HG02840 (cell line): ENCODE results near the gene SLC23A3.

Experiments
- ATAC-seq: cut with Tn5 transposase; IDR thresholded peaks from one replicate; pipeline ENCODE4 v1.9.1; 2021; ENCODE audit warnings: mild to moderate bottlenecking, moderate library complexity, moderate number of reproducible peaks; ENCODE audit not compliant: unreplicated experiment, low FRiP score

The SLC23A3 gene

GRCh38 chr2:219155054-219155644 lies 14.7 kb downstream of the SLC23A3 start:
- ATAC-seq, result no peak

- ATAC-seq, result no peak
Measured at GRCh38 chr2:219149667-219150066, 20.2 kb downstream of the SLC23A3 start.

GRCh38 chr2:219142329-219142728 lies 27.5 kb downstream of the SLC23A3 start:
- no peak for ATAC-seq

GRCh38 chr2:219140722-219141121 lies 29.1 kb downstream of the SLC23A3 start:
- no peak for ATAC-seq

GRCh38 chr2:219133976-219134375 lies 35.9 kb downstream of the SLC23A3 start:
- ATAC-seq, result no peak

- ATAC-seq, result no peak
Measured at GRCh38 chr2:219131744-219132143, 38.1 kb downstream of the SLC23A3 start.

GRCh38 chr2:219131327-219131726 lies 38.5 kb downstream of the SLC23A3 start:
- no peak for ATAC-seq

- no peak for ATAC-seq
Measured at GRCh38 chr2:219129589-219129988, 40.2 kb downstream of the SLC23A3 start.

- no peak for ATAC-seq
Measured at GRCh38 chr2:219128396-219128795, 41.4 kb downstream of the SLC23A3 start.

GRCh38 chr2:219127037-219127635 lies 42.7 kb downstream of the SLC23A3 start:
- no peak for ATAC-seq

- ATAC-seq, result no peak
Measured at GRCh38 chr2:219126555-219126954, 43.3 kb downstream of the SLC23A3 start.

GRCh38 chr2:219125886-219126270 lies 44.0 kb downstream of the SLC23A3 start:
- no peak for ATAC-seq

GRCh38 chr2:219125225-219125885 lies 44.5 kb downstream of the SLC23A3 start:
- ATAC-seq, result no peak

GRCh38 chr2:219124381-219125110 lies 45.3 kb downstream of the SLC23A3 start:
- no peak for ATAC-seq

- no peak for ATAC-seq
Measured at GRCh38 chr2:219123356-219124135, 46.3 kb downstream of the SLC23A3 start.

- ATAC-seq, result no peak
Measured at GRCh38 chr2:219122202-219122980, 47.4 kb downstream of the SLC23A3 start.

- no peak for ATAC-seq
Measured at GRCh38 chr2:219120082-219120481, 49.7 kb downstream of the SLC23A3 start.

- ATAC-seq, result no peak
Measured at GRCh38 chr2:219119422-219120043, 50.3 kb downstream of the SLC23A3 start.

GRCh38 chr2:219118504-219118903 lies 51.3 kb downstream of the SLC23A3 start:
- no peak for ATAC-seq
